OCI-LY1 (cell line): ENCODE measurements around the gene PARL.

ENCODE experiments used
- CTCF ChIP-seq: fragments of 200-600 bp; sonication (generic), shearing (Covaris generic); IDR thresholded peaks from 2 replicates; pipeline ENCODE4 v1.5.1; 2017; ENCODE audit warnings: mild to moderate bottlenecking, antibody characterized with exemption, low read length, moderate library complexity, mixed read lengths
- EZH2 ChIP-seq: fragments of 200-600 bp; sonication (generic), shearing (Covaris generic); IDR thresholded peaks from 2 replicates; pipeline ENCODE4 v1.8.0; 2017; ENCODE audit warnings: borderline replicate concordance, mixed run types, mild to moderate bottlenecking, antibody characterized with exemption, low read length, moderate library complexity, mixed read lengths

GRCh38 chr3:183927059-183927458 is 42.4 kb upstream of the PARL start:
- TF ChIP-seq EZH2 (no peak), CTCF (no peak)
